K562 (cell line): ENCODE data around the gene CD44. TPM values are rescaled to one million over a fixed set of nuclear protein-coding genes. Genes with fewer than 3 reads are reported as not detected.

ENCODE experiments used
- ATAC-seq: fragments of 200-7000 bp; cut with Tn5 transposase; 3 replicates; pipeline ENCODE4 v1.9.1; 2020; ENCODE audit warnings: moderate library complexity
- BruUV-seq: library from RNA; stranded (reverse); fragments of 400-500 nt; replicated peaks from 2 replicates; lab custom pipeline; 2021; lab: Mats Ljungman, UMichigan
- CTCF ChIA-PET: fragments of 300-600 bp; formaldehyde crosslinking; extraction: SDS; loops from one replicate; lab custom pipeline; 2021; ENCODE audit warnings: low intra/inter-chr PET ratio; lab: Yijun Ruan, JAX
- POLR2A ChIA-PET: fragments of 300-600, 350-650 bp; sonication (Branson Sonifier 250); formaldehyde crosslinking; extraction: SDS; loops from one replicate; lab custom pipeline; 2021; ENCODE audit warnings: antibody characterized with exemption, inconsistent platforms; lab: Yijun Ruan, JAX
- DNase-seq, 4 experiments: peaks; one replicate each; pipeline versions ENCODE4 v3.0.0 to v3.0.0-alpha.2; 2011 to 2018; ENCODE audit warnings: low spot score in 3 of 4, mixed read lengths in 3 of 4; ENCODE audit errors: extremely low read depth in 1 of 4
- FAIRE-seq: peaks from 2 replicates; lab custom pipeline; 2011; peaks lifted over from hg19 to GRCh38; lab: Jason Lieb, UNC
- H2AFZ ChIP-seq: 2 replicates; pipeline ENCODE4 v1.6.0; 2011; ENCODE audit warnings: low read depth, low read length, control low read depth, inconsistent platforms
- H3K27ac ChIP-seq: fragments of 200-600 bp; 3 replicates; pipeline ENCODE4 v1.8.0; 2011; ENCODE audit warnings: low read depth, mild to moderate bottlenecking, control low read depth, inconsistent platforms, low read length, moderate library complexity, mixed read lengths; ENCODE audit errors: extremely low read depth
- H3K27me3 ChIP-seq, 2 experiments: fragments of 300-600 bp in 1 of 2; 2 replicates in 1 of 2; 3 replicates in 1 of 2; pipeline versions ENCODE4 v1.6.0 to v1.8.0; 2011; ENCODE audit warnings: inconsistent platforms in 2 of 2, low read length in 2 of 2, mild to moderate bottlenecking in 1 of 2, mixed read lengths in 1 of 2, moderate library complexity in 1 of 2; ENCODE audit not compliant: control insufficient read depth in 2 of 2, insufficient read depth in 2 of 2
- H3K36me3 ChIP-seq: fragments of 300-600 bp; 3 replicates; pipeline ENCODE4 v1.8.0; 2011; ENCODE audit warnings: mild to moderate bottlenecking, low read length, inconsistent platforms; ENCODE audit not compliant: control insufficient read depth, insufficient read depth
- H3K4me1 ChIP-seq, 2 experiments: fragments of 200-600 bp in 1 of 2; replicated peaks in 1 of 2; 2 replicates in 1 of 2; 3 replicates in 1 of 2; pipeline versions ENCODE4 v1.5.1 to v1.8.0; 2011; ENCODE audit warnings: inconsistent platforms in 2 of 2, low read length in 2 of 2, mild to moderate bottlenecking in 1 of 2, mixed read lengths in 1 of 2, moderate library complexity in 1 of 2; ENCODE audit not compliant: control insufficient read depth in 2 of 2, insufficient read depth in 2 of 2
- H3K4me2 ChIP-seq: 2 replicates; pipeline ENCODE4 v1.6.1; 2011; ENCODE audit warnings: low read length, control low read depth, inconsistent platforms, mixed read lengths; ENCODE audit not compliant: insufficient read depth
- H3K4me3 ChIP-seq: fragments of 200-600 bp; sonication (generic), shearing (Covaris generic); 2 replicates; pipeline ENCODE4 v1.5.1; 2016; ENCODE audit warnings: control low read depth, inconsistent platforms
- H3K79me2 ChIP-seq: fragments of 200-600 bp; 3 replicates; pipeline ENCODE4 v1.8.0; 2011; ENCODE audit warnings: low read length, inconsistent platforms; ENCODE audit not compliant: control insufficient read depth, insufficient read depth
- H3K9ac ChIP-seq, 2 experiments: 2 replicates each; pipeline versions ENCODE4 v1.6.0 to v1.6.1; 2011; ENCODE audit warnings: low read depth in 2 of 2, low read length in 2 of 2, control low read depth in 1 of 2, inconsistent platforms in 1 of 2, mild to moderate bottlenecking in 1 of 2, mixed read lengths in 1 of 2; ENCODE audit not compliant: insufficient read depth in 1 of 2
- H3K9me1 ChIP-seq: one replicate; pipeline ENCODE4 v1.6.0; 2011; ENCODE audit warnings: inconsistent platforms, mild to moderate bottlenecking, low read length, moderate library complexity; ENCODE audit not compliant: control insufficient read depth, insufficient read depth
- H3K9me3 ChIP-seq: replicated peaks from 2 replicates; pipeline ENCODE4 v1.5.1; 2011; ENCODE audit warnings: low read depth, low read length, inconsistent platforms; ENCODE audit not compliant: control insufficient read depth, insufficient read depth
- H4K20me1 ChIP-seq: replicated peaks from 2 replicates; pipeline ENCODE4 v1.6.1; 2011; ENCODE audit warnings: low read length, inconsistent platforms, mixed read lengths; ENCODE audit not compliant: control insufficient read depth, insufficient read depth
- ADNP ChIP-seq: fragments of 200-800 bp; sonication (Bioruptor generic); IDR thresholded peaks from 2 replicates; pipeline ENCODE4 v1.6.1; 2016; ENCODE audit warnings: missing genetic modification characterization, missing compliant biosample characterization
- BDP1 ChIP-seq: IDR thresholded peaks from 3 replicates; pipeline ENCODE4 v1.6.1; 2011; ENCODE audit not compliant: insufficient read length, insufficient read depth
- HDAC8 ChIP-seq: fragments of 450-650 bp; IDR thresholded peaks from 2 replicates; pipeline ENCODE4 v1.6.1; 2016; ENCODE audit warnings: mild to moderate bottlenecking, missing genetic modification characterization, moderate library complexity, missing compliant biosample characterization
- RAD21 ChIP-seq, 2 experiments: fragments of 250-450 bp in 1 of 2; fragments of 450-650 bp in 1 of 2; sonication (Bioruptor Pico) in 1 of 2; formaldehyde crosslinking in 1 of 2; IDR thresholded peaks in 1 of 2; conservative IDR thresholded peaks in 1 of 2; 2 replicates each; pipeline versions ENCODE4 v1.4.0 to v1.8.0; 2020 to 2022; ENCODE audit warnings: mild to moderate bottlenecking in 2 of 2, moderate library complexity in 1 of 2
- RBM25 ChIP-seq: fragments of 200-400 bp; formaldehyde crosslinking; IDR thresholded peaks from 2 replicates; pipeline ENCODE4 v1.6.1; 2018; ENCODE audit warnings: low read length, low read depth, moderate library complexity; ENCODE audit not compliant: severe bottlenecking
- WGBS: fragments of 100-300 bp; shearing (Covaris generic); methylation state at CpG from one replicate; pipeline ENCODE4 v1.1.6; 2016; ENCODE audit warnings: low coverage, mixed read lengths; ENCODE audit not compliant: insufficient coverage; ENCODE audit errors: missing lambda C conversion rate; 5-methylcytosine and 5-hydroxymethylcytosine counted together
- in situ Hi-C: fragments of 300-500 bp; cut with MboI; formaldehyde crosslinking; loops from 4 replicates; pipeline ENCODE4 v1.15.0; 2018; ENCODE audit warnings: inconsistent platforms, mixed read lengths
- intact Hi-C: fragments of 100-400 bp; cut with micrococcal nuclease; formaldehyde crosslinking; loops from 2 replicates; pipeline ENCODE4 v1.14.2; 2022
- polyA plus RNA-seq, 8 experiments: library from polyadenylated mRNA; depleted of rRNA in 4 of 8; stranded (reverse) in 5 of 8; unstranded in 3 of 8; fragments of >200 nt; fragmentation: Nextera tagmentation in 2 of 8; fragmentation: Illumina TruSeq in 1 of 8; extraction: Ambion mirVana in 2 of 8; extraction: Trizol in 1 of 8; gene quantifications; 2 replicates each; pipeline versions ENCODE4 v1.2.1 to v1.2.3, GENCODE V29; 2011 to 2014; ENCODE audit warnings: inconsistent platforms in 1 of 8, missing spikeins in 1 of 8
- total RNA-seq, 7 experiments: library from RNA; depleted of rRNA in 6 of 7; stranded (reverse); fragments of >200 nt in 6 of 7; fragmentation: Illumina TruSeq in 2 of 7; extraction: Trizol in 2 of 7; gene quantifications; 2 replicates each; pipeline versions ENCODE4 v1.2.1 to v1.2.3, GENCODE V29; 2011 to 2021; ENCODE audit warnings: low replicate concordance in 1 of 7
- TF ChIP-seq, protein P1 (sequence below), 3 experiments: IDR thresholded peaks in 2 of 3; conservative IDR thresholded peaks in 1 of 3; 2 replicates each; pipeline ENCODE4 v1.5.1; 2011 to 2012; ENCODE audit warnings: low read length in 3 of 3, mild to moderate bottlenecking in 3 of 3, control low read depth in 2 of 3, improper control_type of control experiment in 1 of 3, inconsistent platforms in 1 of 3, low read depth in 1 of 3, mixed read lengths in 1 of 3, moderate library complexity in 1 of 3; ENCODE audit not compliant: insufficient read depth in 2 of 3

The CD44 gene
- total and polyA plus RNA-seq, 9 of the 15 experiments (the other 6 are each of a cell fraction or from before 2014, with no cell fraction given): 1.2 to 13.9 (median 3.0) TPM

DNA sequence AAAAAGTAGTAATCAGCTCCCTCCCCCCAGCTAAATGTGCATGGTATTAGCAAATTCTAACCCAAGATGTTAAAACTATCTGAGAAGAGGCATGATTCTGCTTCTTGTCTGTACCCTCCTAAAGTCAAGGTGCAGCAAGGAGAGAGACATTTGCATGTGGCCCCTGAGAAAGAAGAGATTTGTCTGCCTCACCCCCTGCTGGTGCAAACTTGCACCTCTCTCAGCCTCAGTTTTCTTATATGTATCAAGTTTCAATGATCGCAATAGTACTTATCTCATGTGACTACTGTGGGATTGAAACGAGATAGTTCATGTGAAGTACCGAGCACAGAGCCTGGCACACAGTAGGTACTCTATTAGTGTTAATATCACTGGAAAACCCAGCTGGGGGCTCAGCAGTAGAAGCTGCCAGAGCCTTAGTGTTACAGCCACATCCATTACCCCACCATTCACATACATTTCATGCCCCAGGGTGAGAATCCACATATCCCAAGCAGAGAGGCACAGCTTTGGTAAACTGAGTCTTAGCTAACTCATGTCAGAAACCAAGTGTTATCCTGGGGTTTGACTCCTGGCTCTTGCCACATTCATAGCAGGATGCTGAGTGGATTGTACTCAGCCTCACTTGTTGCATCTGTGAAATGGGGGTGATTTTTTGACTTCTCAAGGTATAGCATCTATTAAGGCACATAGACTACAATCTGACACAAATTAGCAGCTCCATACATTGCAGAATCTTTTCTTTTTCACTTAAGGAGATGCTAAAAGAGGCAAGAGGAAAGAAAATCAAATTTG is 24.9 kb downstream of the CD44 start:
- Histone ChIP-seq H4K20me1 (no peaks in the 10 kb centered on the region), H3K9ac (no peak overlapping the region), H3K4me2 (no peak overlapping the region), H3K4me1 (peaks cover 0 to 3% of the 10 kb centered on the region in 2 experiments; a peak in 2 of 5 replicates), H2AFZ (no peak overlapping the region), H3K27me3 (peaks cover 0 to under 1% of the 10 kb centered on the region in 2 experiments; a peak in 2 of 5 replicates), H3K4me3 (no peak overlapping the region), H3K36me3 (no peaks in the 10 kb centered on the region), H3K79me2 (no peaks in the 10 kb centered on the region), H3K9me1 (no peaks in the 10 kb centered on the region), H3K27ac (no peak overlapping the region), H3K9me3 (no peaks in the 10 kb centered on the region)
- TF ChIP-seq BDP1: no peak
- TF ChIP-seq, protein P1, sequence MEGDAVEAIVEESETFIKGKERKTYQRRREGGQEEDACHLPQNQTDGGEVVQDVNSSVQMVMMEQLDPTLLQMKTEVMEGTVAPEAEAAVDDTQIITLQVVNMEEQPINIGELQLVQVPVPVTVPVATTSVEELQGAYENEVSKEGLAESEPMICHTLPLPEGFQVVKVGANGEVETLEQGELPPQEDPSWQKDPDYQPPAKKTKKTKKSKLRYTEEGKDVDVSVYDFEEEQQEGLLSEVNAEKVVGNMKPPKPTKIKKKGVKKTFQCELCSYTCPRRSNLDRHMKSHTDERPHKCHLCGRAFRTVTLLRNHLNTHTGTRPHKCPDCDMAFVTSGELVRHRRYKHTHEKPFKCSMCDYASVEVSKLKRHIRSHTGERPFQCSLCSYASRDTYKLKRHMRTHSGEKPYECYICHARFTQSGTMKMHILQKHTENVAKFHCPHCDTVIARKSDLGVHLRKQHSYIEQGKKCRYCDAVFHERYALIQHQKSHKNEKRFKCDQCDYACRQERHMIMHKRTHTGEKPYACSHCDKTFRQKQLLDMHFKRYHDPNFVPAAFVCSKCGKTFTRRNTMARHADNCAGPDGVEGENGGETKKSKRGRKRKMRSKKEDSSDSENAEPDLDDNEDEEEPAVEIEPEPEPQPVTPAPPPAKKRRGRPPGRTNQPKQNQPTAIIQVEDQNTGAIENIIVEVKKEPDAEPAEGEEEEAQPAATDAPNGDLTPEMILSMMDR (IDR thresholded peaks at IDR 0.05 in 2 of 3, conservative IDR thresholded peaks at IDR 0.05 in 1 of 3; ENCODE audit: insufficient read depth in 2 of 3, low read depth in 1 of 3, low read length in 3 of 3): peak in 1 of 3 experiments; percentile 29; a peak in 1 of 6 replicates
- TF ChIP-seq ADNP: no peak
- TF ChIP-seq RAD21 (CRISPR knock-in tag; conservative IDR thresholded peaks at IDR 0.05 in 1 of 2, IDR thresholded peaks at IDR 0.05 in 1 of 2): peak in 1 of 2 experiments; percentile 44; a peak in 2 of 4 replicates
- TF ChIP-seq HDAC8 (tag): no peak
- TF ChIP-seq RBM25: peak; percentile 69
- 0% methylated on average over 3 of the region's 3 CpGs for WGBS
- no peak for ATAC-seq
- DNase-seq: peak in 1 of 4 experiments; percentile 16
- intact Hi-C loops (no loop called here), in situ Hi-C loops (no loop called here)
- POLR2A ChIA-PET: interaction anchor here (0.5 kb wide), 1 partner anchor 275 kb away, joined by 5 read pairs; no protein-coding TSS in a partner anchor
- CTCF ChIA-PET: no interaction called here
- no peak for FAIRE-seq
- BruUV-seq: no TSS peak
